Measurements from ENCODE around the gene EFS.

Gene EFS

GRCh38 chr14:23405516-23406025 is 40.6 kb upstream of the EFS start:
- H3K27me3 ChIP-seq (replicated peaks) = no peaks in the 10 kb centered on the region
- in situ Hi-C loops (cut with HindIII; ENCODE audit: low pct_ligation_motif_present, low sequenced_read_pairs) = no loop called here
- no peaks in the 10 kb centered on the region for H3K36me3 ChIP-seq (replicated peaks)
- H3K4me3 ChIP-seq (ENCODE audit: low read depth, low read length) = no peak overlapping the region
- H3K27ac ChIP-seq = no peak overlapping the region
- TF ChIP-seq CTCF (IDR thresholded peaks at IDR 0.05; ENCODE audit: low read depth, low read length, missing control alignments) = no peak
- DNase-seq = no peak

- no peaks in the 10 kb centered on the region for H3K36me3 ChIP-seq (replicated peaks)
- no peak overlapping the region for H3K27ac ChIP-seq
- no peaks in the 10 kb centered on the region for H3K27me3 ChIP-seq (replicated peaks)
- in situ Hi-C loops (cut with HindIII; ENCODE audit: low pct_ligation_motif_present, low sequenced_read_pairs) = no loop called here
- DNase-seq = no peak
- no peak overlapping the region for H3K4me3 ChIP-seq (ENCODE audit: low read depth, low read length)
- no peak for TF ChIP-seq CTCF (IDR thresholded peaks at IDR 0.05; ENCODE audit: low read depth, low read length, missing control alignments)
Observed at GRCh38 chr14:23405096-23405495, 40.1 kb upstream of the EFS start.

GRCh38 chr14:23404331-23404900 is 39.4 kb upstream of the EFS start:
- TF ChIP-seq CTCF (IDR thresholded peaks at IDR 0.05; ENCODE audit: low read depth, low read length, missing control alignments) = no peak
- Histone ChIP-seq H3K36me3 (replicated peaks) (no peaks in the 10 kb centered on the region), H3K27ac (no peak overlapping the region), H3K4me3 (ENCODE audit: low read depth, low read length) (no peak overlapping the region), H3K27me3 (replicated peaks) (no peaks in the 10 kb centered on the region)
- in situ Hi-C loops (cut with HindIII; ENCODE audit: low pct_ligation_motif_present, low sequenced_read_pairs) = no loop called here
- no peak for DNase-seq

- in situ Hi-C loops (cut with HindIII; ENCODE audit: low pct_ligation_motif_present, low sequenced_read_pairs) = no loop called here
- TF ChIP-seq CTCF (IDR thresholded peaks at IDR 0.05; ENCODE audit: low read depth, low read length, missing control alignments) = no peak
- H3K27me3 ChIP-seq (replicated peaks) = no peaks in the 10 kb centered on the region
- H3K27ac ChIP-seq = no peak overlapping the region
- DNase-seq = no peak
- H3K4me3 ChIP-seq (ENCODE audit: low read depth, low read length) = no peak overlapping the region
- no peaks in the 10 kb centered on the region for H3K36me3 ChIP-seq (replicated peaks)
Observed at GRCh38 chr14:23403908-23404307, 38.9 kb upstream of the EFS start.

GRCh38 chr14:23403139-23403438 is 38.1 kb upstream of the EFS start:
- no peaks in the 10 kb centered on the region for H3K36me3 ChIP-seq (replicated peaks)
- H3K27ac ChIP-seq = no peak overlapping the region
- in situ Hi-C loops (cut with HindIII; ENCODE audit: low pct_ligation_motif_present, low sequenced_read_pairs) = no loop called here
- no peak overlapping the region for H3K4me3 ChIP-seq (ENCODE audit: low read depth, low read length)
- H3K27me3 ChIP-seq (replicated peaks) = no peaks in the 10 kb centered on the region
- no peak for TF ChIP-seq CTCF (IDR thresholded peaks at IDR 0.05; ENCODE audit: low read depth, low read length, missing control alignments)
- no peak for DNase-seq

All from brain microvascular endothelial cell (primary cell).